DOHH2 (cell line): ENCODE measurements around the gene TRAK2.

Experiments
- CTCF ChIP-seq: fragments of 200-600 bp; sonication (generic); IDR thresholded peaks from one replicate; pipeline ENCODE4 v1.5.1; 2014; ENCODE audit warnings: antibody characterized with exemption, mild to moderate bottlenecking, low read depth, low read length; ENCODE audit not compliant: poor library complexity, severe bottlenecking
- EZH2phosphoT487 ChIP-seq: fragments of 200-600 bp; sonication (generic); IDR thresholded peaks from 2 replicates; pipeline ENCODE4 v1.6.1; 2017; ENCODE audit warnings: borderline replicate concordance, mild to moderate bottlenecking, antibody characterized with exemption, low read length, moderate library complexity, mixed read lengths

- TF ChIP-seq CTCF (no peak), EZH2phosphoT487 (no peak)
These were observed 2.6 kb downstream of the TRAK2 start for GRCh38 chr2:201448701-201449100.
